ENCODE measurements around the gene TNS3.

Gene TNS3

GRCh38 chr7:47418601-47419309 is 163.2 kb downstream of the TNS3 start:
- no peak for DNase-seq

GRCh38 chr7:47416492-47417480 is 165.1 kb downstream of the TNS3 start:
- DNase-seq: peak; percentile 1

GRCh38 chr7:47415318-47416212 is 166.3 kb downstream of the TNS3 start:
- no peak for DNase-seq

- DNase-seq: no peak
Observed at GRCh38 chr7:47414342-47415317, 167.3 kb downstream of the TNS3 start.

DNA sequence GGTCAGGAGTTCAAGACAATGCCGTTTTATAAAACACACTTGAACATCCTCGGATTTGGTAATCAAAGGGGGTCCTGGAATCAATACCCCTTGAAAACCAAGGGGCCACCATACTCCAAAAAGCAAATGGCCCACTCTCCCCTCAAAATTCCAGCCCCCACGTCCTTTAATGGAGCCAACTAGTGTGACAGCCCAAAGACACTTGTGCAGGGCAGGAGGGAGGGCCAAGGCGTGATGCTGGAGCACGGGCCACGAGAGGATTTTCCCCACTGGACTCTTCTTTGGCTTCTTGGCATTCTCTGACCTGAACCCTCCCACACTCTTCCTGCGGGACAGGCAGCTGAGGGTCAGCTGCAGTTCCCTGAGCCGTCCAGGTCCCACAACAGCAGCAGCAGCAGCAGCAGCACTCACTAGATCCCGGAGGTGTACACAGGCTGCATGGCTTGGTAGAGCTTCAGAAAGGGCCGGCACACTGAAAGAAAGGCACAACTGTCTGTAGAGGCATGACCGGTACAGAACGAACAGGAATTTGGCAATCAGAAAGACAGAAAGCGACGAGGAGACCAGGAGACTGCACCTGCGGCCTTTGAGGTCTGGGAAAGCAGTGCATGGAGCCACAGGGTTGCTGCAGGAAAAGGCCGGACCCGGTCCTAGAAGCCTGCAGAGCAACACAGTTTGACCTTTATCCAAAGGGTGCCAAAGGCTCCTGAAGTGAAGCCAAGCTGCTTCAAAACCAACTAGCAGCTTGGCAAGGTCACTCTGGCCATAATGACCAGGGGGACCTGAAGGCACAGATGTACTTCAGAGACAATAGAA is 168.2 kb downstream of the TNS3 start:
- no peak for DNase-seq

- no peak for DNase-seq
Observed at GRCh38 chr7:47411901-47412300, 170.0 kb downstream of the TNS3 start.

DNA sequence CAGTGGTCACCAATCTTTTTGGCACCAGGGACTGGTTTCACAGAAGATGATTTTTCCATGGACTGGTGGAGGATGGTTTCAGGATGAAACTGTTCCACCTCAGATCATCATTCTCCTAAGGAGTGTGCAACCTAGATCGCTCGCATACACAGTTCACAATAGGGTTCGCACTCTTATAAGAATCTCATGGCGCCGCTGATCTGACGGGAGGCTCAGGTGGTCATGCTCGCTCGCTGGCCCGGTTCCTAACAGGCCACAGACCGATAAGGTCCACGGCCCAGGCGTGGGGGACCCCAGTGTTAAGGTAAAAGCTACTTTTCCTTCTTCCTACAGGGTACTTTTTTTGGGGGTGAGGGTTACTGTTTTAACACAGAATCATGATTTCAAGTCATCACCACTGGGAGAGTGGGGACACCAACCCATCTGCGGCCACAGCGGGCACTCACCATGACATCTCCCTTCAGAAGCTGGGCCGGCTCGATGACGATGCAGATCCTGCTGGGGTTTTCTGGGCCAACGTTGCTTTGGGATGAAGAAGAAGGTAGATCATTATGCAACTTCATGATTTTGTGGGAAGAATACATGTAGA is 170.5 kb downstream of the TNS3 start:
- DNase-seq: no peak

- DNase-seq: no peak
Observed at GRCh38 chr7:47408675-47409074, 173.2 kb downstream of the TNS3 start.

DNA sequence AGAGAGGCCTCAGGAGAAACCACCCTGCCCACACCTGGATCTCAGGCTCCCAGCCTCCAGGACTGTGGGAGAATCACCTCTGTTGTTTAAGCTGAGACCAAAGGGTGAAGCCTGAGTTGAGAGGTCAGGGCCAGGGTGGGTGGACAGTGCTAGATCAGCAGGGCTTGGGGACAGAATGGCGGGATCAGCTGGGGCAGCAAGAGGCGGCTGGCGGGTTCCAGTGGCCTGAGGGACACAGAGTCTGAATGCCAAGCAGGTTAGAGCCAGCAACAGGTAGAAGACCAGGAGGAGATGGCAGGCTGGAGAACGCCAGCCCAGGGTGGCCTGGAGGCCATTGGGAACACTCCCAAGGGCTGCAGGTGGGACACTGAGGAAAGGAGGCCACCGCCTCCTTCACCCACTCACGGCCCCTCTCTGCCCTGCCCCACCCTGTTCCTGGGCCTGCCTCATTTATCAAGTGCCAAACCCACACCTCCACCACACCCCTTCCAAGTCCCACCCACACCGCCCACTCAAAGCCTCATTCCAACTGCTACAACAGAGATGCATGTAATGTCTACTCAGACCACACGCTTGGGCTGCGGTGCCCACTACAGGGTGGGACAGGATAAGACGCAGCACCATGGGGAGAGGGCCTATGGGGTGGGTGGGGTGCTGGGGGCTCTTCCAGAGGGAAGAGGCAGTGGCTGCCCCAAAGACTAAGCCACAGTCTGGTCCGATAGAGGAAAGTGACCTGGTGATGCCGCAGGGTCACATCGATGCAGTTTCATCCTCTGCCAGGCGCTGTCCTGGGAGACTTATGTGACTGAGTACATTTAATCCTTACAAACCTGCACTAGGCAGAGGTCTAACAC is 173.9 kb downstream of the TNS3 start:
- no peak for DNase-seq

- no peak for DNase-seq
Observed at GRCh38 chr7:47407136-47407535, 174.8 kb downstream of the TNS3 start.

DNA sequence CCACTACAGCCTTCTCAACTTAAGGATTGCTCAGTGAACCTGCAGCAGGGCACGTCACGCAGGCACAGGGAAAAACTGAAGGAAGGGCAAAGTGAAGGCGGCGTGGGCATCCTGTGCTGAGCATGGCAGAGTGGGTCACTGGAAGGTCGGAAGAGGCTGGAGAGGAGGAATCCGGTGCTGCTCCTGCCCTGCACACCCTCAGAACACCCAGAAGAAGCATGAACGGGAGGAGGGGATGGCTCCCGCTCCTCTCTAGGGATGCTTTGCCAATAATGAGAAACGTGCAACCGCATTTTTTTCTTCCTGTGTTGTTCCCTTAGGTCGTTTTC is 175.1 kb downstream of the TNS3 start:
- no peak for DNase-seq

DNA sequence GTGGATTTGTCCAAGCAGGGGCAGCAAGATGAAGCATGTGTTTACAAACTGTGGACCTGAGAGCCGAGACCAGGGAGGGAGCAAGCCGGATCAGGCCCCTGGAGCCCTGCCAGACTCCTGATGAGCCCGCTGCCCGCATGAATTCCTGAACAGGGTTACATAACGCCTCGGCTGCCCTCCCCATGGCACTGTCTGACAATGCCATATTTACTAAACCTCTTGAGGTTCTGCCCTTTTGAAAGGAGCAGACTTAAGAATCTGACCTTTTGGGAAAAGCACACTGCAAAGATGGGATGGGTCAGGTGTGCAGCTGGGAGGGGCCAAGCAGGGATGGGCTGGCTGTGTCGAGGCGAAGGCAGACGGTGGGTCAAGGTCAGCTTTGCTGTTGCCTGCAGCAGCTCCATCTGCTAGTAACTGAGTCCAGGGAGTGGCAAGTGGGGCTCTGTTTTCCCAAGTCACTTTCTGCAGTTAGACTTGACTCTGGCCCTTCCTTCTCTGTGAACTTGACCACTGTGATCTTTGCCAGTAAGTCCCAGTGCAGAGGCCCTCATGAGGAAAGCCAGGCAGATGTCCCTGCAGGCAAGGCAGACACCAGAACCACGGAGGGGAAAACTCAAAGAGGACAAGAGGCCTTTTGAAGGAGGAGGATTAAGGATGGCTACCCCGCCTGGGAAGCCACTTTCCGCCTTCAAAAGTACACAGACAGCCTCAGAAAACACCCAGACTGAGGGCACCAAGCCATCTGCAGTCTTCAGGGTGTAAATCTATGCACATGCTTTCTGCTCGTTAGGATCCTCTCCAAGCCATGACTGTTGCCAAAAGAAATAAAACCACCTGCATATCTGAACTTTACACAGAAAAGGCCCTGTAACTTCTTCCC is 175.8 kb downstream of the TNS3 start:
- DNase-seq: no peak

- DNase-seq: no peak
Observed at GRCh38 chr7:47405286-47405904, 176.5 kb downstream of the TNS3 start.

GRCh38 chr7:47404010-47404409 is 177.9 kb downstream of the TNS3 start:
- no peak for DNase-seq

DNA sequence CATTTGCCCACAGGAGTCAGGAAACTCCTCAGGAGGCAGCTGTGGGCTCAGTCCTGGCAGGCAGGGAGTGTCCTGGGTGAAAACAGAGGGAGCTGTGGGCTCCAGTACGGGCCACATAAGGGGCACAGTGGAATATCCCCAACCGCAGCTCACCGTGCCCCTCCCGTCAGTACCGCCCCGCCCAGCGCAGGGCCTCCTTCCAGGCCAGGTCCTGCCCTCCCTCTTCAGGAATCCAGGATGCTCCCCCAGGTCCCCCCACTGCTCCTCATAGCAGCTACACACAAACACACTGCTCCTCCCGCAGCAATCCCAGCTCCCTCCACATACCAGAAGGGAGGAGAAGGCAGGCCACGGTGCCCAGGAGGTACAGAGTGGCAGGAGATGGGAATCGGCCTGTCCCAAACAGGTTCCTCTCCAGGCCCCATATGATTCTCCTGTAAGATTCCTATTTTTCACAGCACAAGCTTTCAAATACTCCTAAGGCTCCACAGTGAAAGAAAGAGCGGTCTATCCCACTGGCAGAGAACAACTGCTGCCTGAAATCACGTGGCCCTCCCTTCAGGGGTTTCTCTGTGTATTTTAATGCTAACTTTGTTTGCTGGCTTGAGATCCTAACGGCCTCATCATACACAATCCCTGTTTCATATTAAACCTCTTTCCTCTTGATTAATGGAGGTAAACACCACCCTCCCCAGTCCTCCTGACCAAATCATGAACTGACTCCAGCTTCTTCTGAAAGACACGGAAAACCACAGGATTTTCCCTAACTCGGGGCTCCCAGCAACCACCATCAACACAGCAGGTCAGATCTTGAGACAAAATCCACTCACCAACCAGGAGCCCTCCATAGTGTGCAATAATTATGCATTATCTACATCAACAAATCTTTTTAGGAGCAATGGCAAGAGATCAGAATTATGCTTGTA is 178.7 kb downstream of the TNS3 start:
- no peak for DNase-seq

GRCh38 chr7:47401611-47402570 is 180.0 kb downstream of the TNS3 start:
- DNase-seq: no peak

All from OCI-M1 (cell line).